ENCODE results near the gene SOX10.

GRCh38 chr22:38028344-38029130 is 44.2 kb upstream of the SOX10 start:
- TF ChIP-seq CTCF (conservative IDR thresholded peaks at IDR 0.05; ENCODE audit: low read length) (no peak), EZH2phosphoT487 (IDR thresholded peaks at IDR 0.05; ENCODE audit: borderline replicate concordance, low read depth, low read length) (no peak)

Data from OCI-LY7 (cell line).